K562 (cell line): ENCODE data around the gene BSN. TPM values are rescaled to one million over a fixed set of nuclear protein-coding genes. Genes with fewer than 3 reads are reported as not detected.

Experiments used
- ATAC-seq: fragments of 200-7000 bp; cut with Tn5 transposase; 3 replicates; pipeline ENCODE4 v1.9.1; 2020; ENCODE audit warnings: moderate library complexity
- BruUV-seq: library from RNA; stranded (reverse); fragments of 400-500 nt; replicated peaks from 2 replicates; lab custom pipeline; 2021; lab: Mats Ljungman, UMichigan
- CTCF ChIA-PET: fragments of 300-600 bp; formaldehyde crosslinking; extraction: SDS; loops from one replicate; lab custom pipeline; 2021; ENCODE audit warnings: low intra/inter-chr PET ratio; lab: Yijun Ruan, JAX
- POLR2A ChIA-PET: fragments of 300-600, 350-650 bp; sonication (Branson Sonifier 250); formaldehyde crosslinking; extraction: SDS; loops from one replicate; lab custom pipeline; 2021; ENCODE audit warnings: antibody characterized with exemption, inconsistent platforms; lab: Yijun Ruan, JAX
- DNase-seq, 4 experiments: peaks; one replicate each; pipeline versions ENCODE4 v3.0.0 to v3.0.0-alpha.2; 2011 to 2018; ENCODE audit warnings: low spot score in 3 of 4, mixed read lengths in 3 of 4; ENCODE audit errors: extremely low read depth in 1 of 4
- FAIRE-seq: peaks from 2 replicates; lab custom pipeline; 2011; peaks lifted over from hg19 to GRCh38; lab: Jason Lieb, UNC
- H2AFZ ChIP-seq: 2 replicates; pipeline ENCODE4 v1.6.0; 2011; ENCODE audit warnings: low read depth, low read length, control low read depth, inconsistent platforms
- H3K27ac ChIP-seq: fragments of 200-600 bp; 3 replicates; pipeline ENCODE4 v1.8.0; 2011; ENCODE audit warnings: low read depth, mild to moderate bottlenecking, control low read depth, inconsistent platforms, low read length, moderate library complexity, mixed read lengths; ENCODE audit errors: extremely low read depth
- H3K27me3 ChIP-seq, 2 experiments: fragments of 300-600 bp in 1 of 2; 2 replicates in 1 of 2; 3 replicates in 1 of 2; pipeline versions ENCODE4 v1.6.0 to v1.8.0; 2011; ENCODE audit warnings: inconsistent platforms in 2 of 2, low read length in 2 of 2, mild to moderate bottlenecking in 1 of 2, mixed read lengths in 1 of 2, moderate library complexity in 1 of 2; ENCODE audit not compliant: control insufficient read depth in 2 of 2, insufficient read depth in 2 of 2
- H3K36me3 ChIP-seq: fragments of 300-600 bp; 3 replicates; pipeline ENCODE4 v1.8.0; 2011; ENCODE audit warnings: mild to moderate bottlenecking, low read length, inconsistent platforms; ENCODE audit not compliant: control insufficient read depth, insufficient read depth
- H3K4me1 ChIP-seq, 2 experiments: fragments of 200-600 bp in 1 of 2; replicated peaks in 1 of 2; 2 replicates in 1 of 2; 3 replicates in 1 of 2; pipeline versions ENCODE4 v1.5.1 to v1.8.0; 2011; ENCODE audit warnings: inconsistent platforms in 2 of 2, low read length in 2 of 2, mild to moderate bottlenecking in 1 of 2, mixed read lengths in 1 of 2, moderate library complexity in 1 of 2; ENCODE audit not compliant: control insufficient read depth in 2 of 2, insufficient read depth in 2 of 2
- H3K4me2 ChIP-seq: 2 replicates; pipeline ENCODE4 v1.6.1; 2011; ENCODE audit warnings: low read length, control low read depth, inconsistent platforms, mixed read lengths; ENCODE audit not compliant: insufficient read depth
- H3K4me3 ChIP-seq: fragments of 200-600 bp; sonication (generic), shearing (Covaris generic); 2 replicates; pipeline ENCODE4 v1.5.1; 2016; ENCODE audit warnings: control low read depth, inconsistent platforms
- H3K79me2 ChIP-seq: fragments of 200-600 bp; 3 replicates; pipeline ENCODE4 v1.8.0; 2011; ENCODE audit warnings: low read length, inconsistent platforms; ENCODE audit not compliant: control insufficient read depth, insufficient read depth
- H3K9ac ChIP-seq, 2 experiments: 2 replicates each; pipeline versions ENCODE4 v1.6.0 to v1.6.1; 2011; ENCODE audit warnings: low read depth in 2 of 2, low read length in 2 of 2, control low read depth in 1 of 2, inconsistent platforms in 1 of 2, mild to moderate bottlenecking in 1 of 2, mixed read lengths in 1 of 2; ENCODE audit not compliant: insufficient read depth in 1 of 2
- H3K9me1 ChIP-seq: one replicate; pipeline ENCODE4 v1.6.0; 2011; ENCODE audit warnings: inconsistent platforms, mild to moderate bottlenecking, low read length, moderate library complexity; ENCODE audit not compliant: control insufficient read depth, insufficient read depth
- H3K9me3 ChIP-seq: replicated peaks from 2 replicates; pipeline ENCODE4 v1.5.1; 2011; ENCODE audit warnings: low read depth, low read length, inconsistent platforms; ENCODE audit not compliant: control insufficient read depth, insufficient read depth
- H4K20me1 ChIP-seq: replicated peaks from 2 replicates; pipeline ENCODE4 v1.6.1; 2011; ENCODE audit warnings: low read length, inconsistent platforms, mixed read lengths; ENCODE audit not compliant: control insufficient read depth, insufficient read depth
- ATF1 ChIP-seq, 2 experiments: fragments of 450-650 bp in 1 of 2; IDR thresholded peaks; 2 replicates each; pipeline ENCODE4 v1.6.1; 2016; ENCODE audit warnings: missing compliant biosample characterization in 1 of 2, missing genetic modification characterization in 1 of 2
- ATF7 ChIP-seq: fragments of 450-650 bp; IDR thresholded peaks from 2 replicates; pipeline ENCODE4 v1.7.1; 2014; ENCODE audit warnings: mild to moderate bottlenecking, moderate library complexity
- CEBPB ChIP-seq: fragments of 450-650 bp; IDR thresholded peaks from 2 replicates; pipeline ENCODE4 v1.6.1; 2016; ENCODE audit warnings: missing genetic modification characterization, missing compliant biosample characterization
- CEBPG ChIP-seq, 3 experiments: fragments of 200-800 bp in 1 of 3; sonication (Bioruptor generic) in 1 of 3; sonication (generic) in 1 of 3; formaldehyde crosslinking in 1 of 3; IDR thresholded peaks in 2 of 3; conservative IDR thresholded peaks in 1 of 3; 2 replicates each; pipeline versions ENCODE4 v1.6.1 to v1.8.0; 2016 to 2022; ENCODE audit warnings: missing compliant biosample characterization in 2 of 3, missing genetic modification characterization in 2 of 3, mild to moderate bottlenecking in 1 of 3, missing genetic modification reagents in 1 of 3
- CREM ChIP-seq: IDR thresholded peaks from 2 replicates; pipeline ENCODE4 v1.6.1; 2014; ENCODE audit warnings: antibody characterized with exemption, low read depth
- FOXO4 ChIP-seq: fragments of 450-650 bp; formaldehyde crosslinking; IDR thresholded peaks from 2 replicates; pipeline ENCODE4 v1.4.0; 2020; ENCODE audit warnings: mild to moderate bottlenecking, moderate library complexity
- MEIS2 ChIP-seq: fragments of 450-650 bp; IDR thresholded peaks from 2 replicates; pipeline ENCODE4 v1.6.1; 2014; ENCODE audit warnings: mild to moderate bottlenecking; ENCODE audit not compliant: partially characterized antibody
- MTA1 ChIP-seq: fragments of 450-650 bp; IDR thresholded peaks from 2 replicates; pipeline ENCODE4 v1.6.1; 2017; ENCODE audit warnings: borderline replicate concordance
- PHF21A ChIP-seq: fragments of 450-650 bp; IDR thresholded peaks from 2 replicates; pipeline ENCODE4 v1.6.1; 2017; ENCODE audit warnings: low read depth, borderline replicate concordance
- PKNOX1 ChIP-seq: fragments of 450-650 bp; IDR thresholded peaks from 2 replicates; pipeline ENCODE4 v1.6.1; 2016
- POLR2AphosphoS5 ChIP-seq: IDR thresholded peaks from 2 replicates; pipeline ENCODE4 v1.6.1; 2011; ENCODE audit warnings: mild to moderate bottlenecking, low read depth, low read length, moderate library complexity; ENCODE audit not compliant: control insufficient read depth, insufficient read depth
- PTRF ChIP-seq: fragments of 450-650 bp; IDR thresholded peaks from 2 replicates; pipeline ENCODE4 v1.6.1; 2016; ENCODE audit warnings: mild to moderate bottlenecking, missing genetic modification characterization, missing compliant biosample characterization
- WGBS: fragments of 100-300 bp; shearing (Covaris generic); methylation state at CpG from one replicate; pipeline ENCODE4 v1.1.6; 2016; ENCODE audit warnings: low coverage, mixed read lengths; ENCODE audit not compliant: insufficient coverage; ENCODE audit errors: missing lambda C conversion rate; 5-methylcytosine and 5-hydroxymethylcytosine counted together
- in situ Hi-C: fragments of 300-500 bp; cut with MboI; formaldehyde crosslinking; loops from 4 replicates; pipeline ENCODE4 v1.15.0; 2018; ENCODE audit warnings: inconsistent platforms, mixed read lengths
- intact Hi-C: fragments of 100-400 bp; cut with micrococcal nuclease; formaldehyde crosslinking; loops from 2 replicates; pipeline ENCODE4 v1.14.2; 2022
- polyA plus RNA-seq, 8 experiments: library from polyadenylated mRNA; depleted of rRNA in 4 of 8; stranded (reverse) in 5 of 8; unstranded in 3 of 8; fragments of >200 nt; fragmentation: Nextera tagmentation in 2 of 8; fragmentation: Illumina TruSeq in 1 of 8; extraction: Ambion mirVana in 2 of 8; extraction: Trizol in 1 of 8; gene quantifications; 2 replicates each; pipeline versions ENCODE4 v1.2.1 to v1.2.3, GENCODE V29; 2011 to 2014; ENCODE audit warnings: inconsistent platforms in 1 of 8, missing spikeins in 1 of 8
- total RNA-seq, 7 experiments: library from RNA; depleted of rRNA in 6 of 7; stranded (reverse); fragments of >200 nt in 6 of 7; fragmentation: Illumina TruSeq in 2 of 7; extraction: Trizol in 2 of 7; gene quantifications; 2 replicates each; pipeline versions ENCODE4 v1.2.1 to v1.2.3, GENCODE V29; 2011 to 2021; ENCODE audit warnings: low replicate concordance in 1 of 7
- TF ChIP-seq, protein P1 (sequence below), 2 experiments: IDR thresholded peaks in 1 of 2; conservative IDR thresholded peaks in 1 of 2; 2 replicates each; pipeline ENCODE4 v1.6.1; 2016; ENCODE audit warnings: low read depth in 2 of 2, mild to moderate bottlenecking in 1 of 2, missing compliant biosample characterization in 1 of 2, missing genetic modification characterization in 1 of 2, moderate library complexity in 1 of 2
- TF ChIP-seq, protein P2 (sequence below): fragments of 450-650 bp; IDR thresholded peaks from 2 replicates; pipeline ENCODE4 v1.6.1; 2016; ENCODE audit warnings: missing biosample characterization, missing genetic modification characterization

BSN gene
- total and polyA plus RNA-seq, 9 of the 15 experiments (the other 6 are each of a cell fraction or from before 2014, with no cell fraction given), result 0.03 to 1.5 (median 0.29) TPM

DNA sequence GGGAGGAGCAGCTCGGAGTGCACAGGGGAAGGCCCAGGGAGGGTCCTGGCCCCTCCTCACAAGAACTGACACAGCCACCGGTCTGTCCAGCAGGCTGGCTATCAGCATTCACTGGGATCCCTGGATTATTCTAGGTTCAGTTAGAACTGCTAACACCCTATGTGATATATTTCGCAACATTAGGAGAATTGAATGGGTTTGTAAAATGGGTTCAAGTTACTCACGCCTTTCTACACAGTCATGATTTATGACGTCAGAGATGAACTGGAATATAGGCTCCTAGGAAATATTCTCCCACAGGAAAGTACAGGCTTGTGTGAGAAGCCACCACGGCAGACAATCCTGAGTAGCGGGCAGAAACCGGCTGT is 969 bp upstream of the BSN start:
- DNase-seq, result no peak
- Histone ChIP-seq H2AFZ (peak overlapping the region; percentile 87), H3K27me3 (peaks cover 0 to 3% of the 10 kb centered on the region in 2 experiments; a peak in 2 of 5 replicates), H3K9ac (peak overlapping the region; percentile 66 to 93; a peak in 3 of 4 replicates), H3K9me3 (no peaks in the 10 kb centered on the region), H3K4me3 (peak overlapping the region; percentile 52), H3K27ac (peak overlapping the region; percentile 54; the same call in 1 of the 3 replicates), H3K4me1 (peaks cover 14 to 27% of the 10 kb centered on the region in 2 experiments; a peak in 4 of 5 replicates), H3K79me2 (peaks cover 3% of the 10 kb centered on the region; the same call in 1 of the 3 replicates), H3K4me2 (peak overlapping the region; percentile 97), H4K20me1 (0 out of 2 replicates have a peak, but pooled peaks cover 4% of the 10 kb centered on the region), H3K36me3 (no peaks in the 10 kb centered on the region), H3K9me1 (no peaks in the 10 kb centered on the region)
- no peak for FAIRE-seq
- ATAC-seq, result no peak; the same call in 2 of the 3 replicates
- POLR2A ChIA-PET, result interaction anchor here (1.3 kb wide), 1 partner anchor 14 kb away, joined by 3 read pairs; no protein-coding TSS in a partner anchor
- WGBS, result 30% methylated on average over 7 of the region's 8 CpGs
- intact Hi-C loops, result loop anchor here (10.0 kb wide), 1 partner anchor 351 kb away; the partner anchor contains the start of gene MST1R
- in situ Hi-C loops, result no loop called here
- BruUV-seq, result no TSS peak
- CTCF ChIA-PET, result no interaction called here
- TF ChIP-seq FOXO4 (no peak), CEBPG (CRISPR knock-in tag; IDR thresholded peaks at IDR 0.05) (peak; percentile 73), CEBPG (tag; conservative IDR thresholded peaks at IDR 0.05 in 1 of 2, IDR thresholded peaks at IDR 0.05 in 1 of 2) (peak; percentile 84 to 86), POLR2AphosphoS5 (no peak), PKNOX1 (peak; percentile 23; the same call in 1 of the 2 replicates), ATF7 (peak; percentile 54; the same call in 1 of the 2 replicates), CREM (peak; percentile 34; the same call in 1 of the 2 replicates), ATF1 (CRISPR knock-in tag; IDR thresholded peaks at IDR 0.05) (no peak), ATF1 (tag; IDR thresholded peaks at IDR 0.05) (peak; percentile 77; the same call in 1 of the 2 replicates), CEBPB (tag) (peak; percentile 97), MEIS2 (peak; percentile 46), PHF21A (peak; percentile 66; the same call in 1 of the 2 replicates), MTA1 (no peak), PTRF (no peak)
- TF ChIP-seq, protein P1, sequence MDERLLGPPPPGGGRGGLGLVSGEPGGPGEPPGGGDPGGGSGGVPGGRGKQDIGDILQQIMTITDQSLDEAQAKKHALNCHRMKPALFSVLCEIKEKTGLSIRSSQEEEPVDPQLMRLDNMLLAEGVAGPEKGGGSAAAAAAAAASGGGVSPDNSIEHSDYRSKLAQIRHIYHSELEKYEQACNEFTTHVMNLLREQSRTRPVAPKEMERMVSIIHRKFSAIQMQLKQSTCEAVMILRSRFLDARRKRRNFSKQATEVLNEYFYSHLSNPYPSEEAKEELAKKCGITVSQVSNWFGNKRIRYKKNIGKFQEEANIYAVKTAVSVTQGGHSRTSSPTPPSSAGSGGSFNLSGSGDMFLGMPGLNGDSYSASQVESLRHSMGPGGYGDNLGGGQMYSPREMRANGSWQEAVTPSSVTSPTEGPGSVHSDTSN (CRISPR knock-in tag; IDR thresholded peaks at IDR 0.05; ENCODE audit: low read depth), result no peak
- TF ChIP-seq, protein P1 (tag; conservative IDR thresholded peaks at IDR 0.05; ENCODE audit: low read depth), result peak; percentile 19; the same call in 1 of the 2 replicates
- TF ChIP-seq, protein P2, sequence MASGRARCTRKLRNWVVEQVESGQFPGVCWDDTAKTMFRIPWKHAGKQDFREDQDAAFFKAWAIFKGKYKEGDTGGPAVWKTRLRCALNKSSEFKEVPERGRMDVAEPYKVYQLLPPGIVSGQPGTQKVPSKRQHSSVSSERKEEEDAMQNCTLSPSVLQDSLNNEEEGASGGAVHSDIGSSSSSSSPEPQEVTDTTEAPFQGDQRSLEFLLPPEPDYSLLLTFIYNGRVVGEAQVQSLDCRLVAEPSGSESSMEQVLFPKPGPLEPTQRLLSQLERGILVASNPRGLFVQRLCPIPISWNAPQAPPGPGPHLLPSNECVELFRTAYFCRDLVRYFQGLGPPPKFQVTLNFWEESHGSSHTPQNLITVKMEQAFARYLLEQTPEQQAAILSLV (tag), result peak; percentile 24; the same call in 1 of the 2 replicates
